ENCODE data around the gene TPCN2.

TPCN2 gene

DNA sequence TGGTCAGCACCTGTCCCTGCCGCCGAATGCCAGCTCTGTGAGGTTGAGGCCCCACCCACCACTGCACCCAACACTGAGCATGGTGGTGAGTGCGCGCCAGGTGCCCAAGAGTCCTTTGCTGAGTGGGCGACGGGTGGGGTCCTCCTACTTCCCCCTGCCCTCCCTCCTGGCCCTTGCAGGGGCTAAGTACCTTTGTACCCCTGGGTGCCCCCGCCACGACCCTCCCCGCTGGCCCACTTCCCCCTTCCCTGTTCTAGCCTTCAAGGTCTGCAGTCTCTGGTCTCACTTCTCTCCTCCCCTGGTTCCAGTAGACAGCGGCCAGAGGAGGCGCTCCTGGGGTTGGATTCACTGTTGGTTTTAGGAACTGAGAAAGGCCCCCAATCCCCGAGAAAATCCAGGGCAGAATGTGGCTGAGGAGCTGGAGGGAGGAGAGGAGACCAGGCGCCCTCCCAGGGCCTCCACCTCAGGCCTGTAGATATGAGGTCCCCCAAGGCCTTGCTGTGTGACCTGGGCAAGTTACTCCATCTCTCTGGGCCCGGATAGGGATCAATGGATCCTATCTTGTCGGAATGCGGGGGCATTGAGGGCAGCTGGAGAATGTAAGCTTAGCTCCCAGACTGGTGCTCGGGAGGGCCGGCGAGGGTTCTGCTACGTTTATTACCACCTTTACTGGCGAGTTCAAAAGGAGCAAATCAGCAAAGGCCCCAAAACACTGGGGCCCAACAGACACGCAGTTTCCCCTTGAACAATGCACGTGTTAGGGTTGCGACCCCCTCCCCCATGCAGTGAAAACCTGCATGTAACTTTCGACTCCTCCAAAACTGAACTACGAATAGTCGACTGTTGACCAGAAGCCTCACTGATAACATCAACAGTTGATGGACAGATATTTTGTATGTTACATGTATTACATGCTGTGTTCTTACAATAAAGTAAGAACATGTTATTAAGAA lies 75.1 kb downstream of the TPCN2 start:
- DNase-seq (ENCODE audit: insufficient read length) (no peak), FAIRE-seq (no peak)
- no peak for TF ChIP-seq TAF1 (IDR thresholded peaks at IDR 0.05; ENCODE audit: borderline replicate concordance, low read depth, low read length)
- no peak for TF ChIP-seq POLR2AphosphoS5 (IDR thresholded peaks at IDR 0.05; ENCODE audit: low read depth, low read length)
- no peak for TF ChIP-seq POLR2A (IDR thresholded peaks at IDR 0.05; ENCODE audit: low read depth, low read length)

DNA sequence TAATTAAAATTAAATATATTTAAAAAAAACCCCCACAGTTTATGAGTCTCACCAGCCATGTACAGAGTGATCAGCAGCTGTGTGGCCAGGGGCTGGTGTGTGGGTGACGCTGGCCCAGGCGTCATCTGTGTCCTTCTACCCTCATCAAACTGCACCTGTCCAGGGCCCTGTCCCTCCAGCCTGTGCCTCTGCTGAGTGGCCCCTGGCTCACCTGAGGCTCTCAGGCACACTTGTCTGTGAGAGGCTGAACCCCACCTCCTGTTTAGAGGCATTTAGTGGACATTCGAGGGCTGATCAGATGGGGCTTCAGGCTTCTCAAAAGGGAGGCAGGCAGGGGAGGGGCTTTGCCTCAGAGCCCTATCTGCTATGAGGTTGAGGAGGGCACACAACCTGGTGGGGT lies 77.1 kb downstream of the TPCN2 start:
- TF ChIP-seq TAF1 (IDR thresholded peaks at IDR 0.05; ENCODE audit: borderline replicate concordance, low read depth, low read length) (no peak), POLR2AphosphoS5 (IDR thresholded peaks at IDR 0.05; ENCODE audit: low read depth, low read length) (no peak), POLR2A (IDR thresholded peaks at IDR 0.05; ENCODE audit: low read depth, low read length) (no peak)
- no peak for FAIRE-seq
- DNase-seq (ENCODE audit: insufficient read length): no peak

DNA sequence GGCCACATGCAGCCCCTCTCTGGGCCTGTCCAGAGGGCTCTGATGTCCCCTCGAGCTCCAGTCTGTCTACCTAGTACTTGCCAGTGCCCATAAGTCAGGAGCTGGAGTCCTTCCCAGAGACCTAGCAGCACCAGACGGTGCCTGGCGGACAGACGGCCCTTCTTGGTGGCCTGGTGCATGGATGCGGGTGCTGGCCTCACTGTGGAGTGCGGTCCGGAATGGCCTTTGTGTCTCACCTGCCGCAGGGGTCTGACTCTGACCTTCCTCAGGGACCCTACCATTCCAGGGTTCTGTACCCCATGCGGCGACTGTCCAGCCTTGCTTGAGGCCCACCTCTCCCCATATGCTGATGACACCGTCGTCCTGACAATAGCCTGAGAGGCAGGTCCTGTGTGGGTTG lies 77.6 kb downstream of the TPCN2 start:
- DNase-seq (ENCODE audit: insufficient read length) (no peak), FAIRE-seq (no peak)
- no peak for TF ChIP-seq POLR2AphosphoS5 (IDR thresholded peaks at IDR 0.05; ENCODE audit: low read depth, low read length)
- no peak for TF ChIP-seq POLR2A (IDR thresholded peaks at IDR 0.05; ENCODE audit: low read depth, low read length)
- TF ChIP-seq TAF1 (IDR thresholded peaks at IDR 0.05; ENCODE audit: borderline replicate concordance, low read depth, low read length): no peak

DNA sequence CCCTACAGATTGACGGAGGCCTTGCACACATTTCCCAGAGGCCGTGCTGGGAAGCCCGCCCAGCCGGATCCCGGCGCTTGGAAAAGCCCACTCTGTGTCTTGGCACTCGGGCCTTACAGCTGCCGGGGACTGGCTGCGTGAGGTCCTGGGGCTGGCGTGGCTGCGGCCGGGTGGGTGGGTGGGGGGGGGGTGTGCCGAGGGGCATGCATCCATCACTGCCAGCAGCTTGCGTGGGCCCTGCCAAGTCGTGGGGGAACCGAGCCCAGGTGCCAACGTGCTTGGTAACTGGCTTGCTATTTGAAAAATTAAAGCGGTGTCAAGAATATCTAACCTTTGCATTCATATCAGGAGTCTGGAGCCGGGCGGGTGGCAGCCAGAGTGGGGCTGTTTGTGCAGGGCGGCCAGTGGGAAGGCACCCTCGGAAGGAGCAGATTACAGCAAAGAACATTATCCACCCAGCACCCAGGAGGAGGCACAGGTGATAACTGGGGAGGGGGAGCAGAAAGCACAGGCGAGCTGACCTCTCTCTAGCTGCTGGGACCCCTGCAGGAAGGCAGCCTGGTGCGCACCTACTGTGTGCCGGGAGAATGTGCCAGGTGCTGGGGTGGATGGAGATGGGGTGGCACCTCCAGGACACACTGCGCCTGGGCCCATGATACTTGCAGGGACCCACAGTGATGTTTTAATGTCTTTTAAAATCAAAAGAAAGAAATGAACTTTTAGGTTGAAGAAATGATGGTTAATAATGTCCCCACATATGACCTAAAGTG lies 78.5 kb downstream of the TPCN2 start:
- DNase-seq (ENCODE audit: insufficient read length) (no peak), FAIRE-seq (no peak)
- no peak for TF ChIP-seq POLR2A (IDR thresholded peaks at IDR 0.05; ENCODE audit: low read depth, low read length)
- no peak for TF ChIP-seq TAF1 (IDR thresholded peaks at IDR 0.05; ENCODE audit: borderline replicate concordance, low read depth, low read length)
- TF ChIP-seq POLR2AphosphoS5 (IDR thresholded peaks at IDR 0.05; ENCODE audit: low read depth, low read length): no peak

DNA sequence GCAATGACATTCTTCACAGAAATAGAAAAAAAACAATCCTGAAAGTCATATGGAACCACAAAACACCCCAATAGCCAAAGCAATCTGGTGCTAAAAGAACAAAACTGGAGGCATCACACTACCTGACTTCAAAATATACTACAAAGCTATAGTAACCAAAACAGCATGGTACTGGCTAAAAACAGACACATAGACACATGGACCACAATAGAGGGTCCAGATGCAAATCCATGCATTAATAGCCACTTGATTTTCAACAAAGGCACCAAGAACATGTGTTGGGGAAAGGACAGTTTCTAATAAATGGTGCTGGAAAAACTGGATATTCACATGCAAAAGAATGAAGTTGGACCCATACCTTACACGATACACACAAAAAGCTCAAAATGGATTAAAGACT lies 79.2 kb downstream of the TPCN2 start:
- no peak for DNase-seq (ENCODE audit: insufficient read length)
- FAIRE-seq: no peak
- TF ChIP-seq POLR2A (IDR thresholded peaks at IDR 0.05; ENCODE audit: low read depth, low read length) (no peak), POLR2AphosphoS5 (IDR thresholded peaks at IDR 0.05; ENCODE audit: low read depth, low read length) (no peak), TAF1 (IDR thresholded peaks at IDR 0.05; ENCODE audit: borderline replicate concordance, low read depth, low read length) (no peak)

DNA sequence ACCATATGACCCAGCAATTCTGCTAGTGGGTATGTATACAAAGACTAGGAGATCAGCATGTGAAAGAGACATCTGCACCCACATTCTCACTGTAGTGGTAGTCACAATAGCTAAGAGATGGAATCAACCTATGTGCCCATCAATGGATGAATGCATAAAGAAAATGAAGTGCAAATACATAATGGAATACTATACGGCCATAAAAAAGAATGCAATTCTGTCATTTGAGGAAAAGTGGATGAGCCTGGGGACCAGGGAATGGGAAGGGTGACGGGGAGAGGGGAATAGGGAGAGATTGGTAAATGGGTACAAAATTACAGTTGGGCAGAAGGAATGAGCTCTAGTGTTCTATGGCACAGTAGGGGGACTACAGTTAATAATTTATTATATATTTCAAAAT lies 80.3 kb downstream of the TPCN2 start:
- DNase-seq (ENCODE audit: insufficient read length) (no peak), FAIRE-seq (no peak)
- TF ChIP-seq POLR2A (IDR thresholded peaks at IDR 0.05; ENCODE audit: low read depth, low read length) (no peak), POLR2AphosphoS5 (IDR thresholded peaks at IDR 0.05; ENCODE audit: low read depth, low read length) (no peak), TAF1 (IDR thresholded peaks at IDR 0.05; ENCODE audit: borderline replicate concordance, low read depth, low read length) (no peak)

DNA sequence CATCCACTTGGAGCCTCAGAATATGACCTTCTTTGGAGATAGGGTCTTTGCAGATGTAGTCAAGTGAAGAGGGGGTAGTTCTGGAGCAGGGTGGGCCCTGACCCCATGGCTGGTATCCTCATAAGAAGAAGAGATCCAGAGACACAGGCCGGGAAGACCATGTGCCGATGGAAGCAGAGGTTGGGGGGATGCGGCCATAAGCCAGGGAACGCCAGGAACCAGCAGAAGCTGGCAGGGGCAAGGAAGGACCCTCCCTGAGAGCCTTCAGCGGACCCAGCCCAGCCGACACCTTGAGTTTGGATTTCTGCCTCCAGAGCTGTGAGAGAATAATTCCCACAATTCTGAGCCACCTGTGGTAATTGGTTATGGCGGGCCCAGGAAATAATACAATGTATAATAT lies 80.9 kb downstream of the TPCN2 start:
- TF ChIP-seq TAF1 (IDR thresholded peaks at IDR 0.05; ENCODE audit: borderline replicate concordance, low read depth, low read length) (no peak), POLR2AphosphoS5 (IDR thresholded peaks at IDR 0.05; ENCODE audit: low read depth, low read length) (no peak)
- DNase-seq (ENCODE audit: insufficient read length): no peak
- FAIRE-seq: no peak

DNA sequence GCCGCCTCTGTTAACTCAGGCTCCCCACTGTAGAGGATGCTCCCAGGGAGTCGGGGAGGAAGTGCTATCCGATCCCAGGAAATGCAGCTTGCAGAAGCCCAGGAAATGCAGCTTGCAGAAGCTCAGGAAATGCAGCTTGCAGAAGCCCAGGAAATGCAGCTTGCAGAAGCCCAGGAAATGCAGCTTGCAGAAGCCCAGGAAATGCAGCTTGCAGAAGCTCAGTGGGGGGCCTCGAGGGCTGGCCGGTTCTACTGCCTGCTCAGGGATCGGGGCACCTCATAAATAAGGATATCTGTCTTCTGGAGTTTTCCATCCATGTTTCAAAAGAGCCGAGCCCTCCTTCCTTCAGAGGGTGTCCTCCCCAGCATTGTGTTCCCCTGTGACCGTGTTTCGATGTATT lies 81.9 kb downstream of the TPCN2 start:
- FAIRE-seq: no peak
- no peak for DNase-seq (ENCODE audit: insufficient read length)
- TF ChIP-seq POLR2A (IDR thresholded peaks at IDR 0.05; ENCODE audit: low read depth, low read length) (no peak), TAF1 (IDR thresholded peaks at IDR 0.05; ENCODE audit: borderline replicate concordance, low read depth, low read length) (no peak), POLR2AphosphoS5 (IDR thresholded peaks at IDR 0.05; ENCODE audit: low read depth, low read length) (no peak)

DNA sequence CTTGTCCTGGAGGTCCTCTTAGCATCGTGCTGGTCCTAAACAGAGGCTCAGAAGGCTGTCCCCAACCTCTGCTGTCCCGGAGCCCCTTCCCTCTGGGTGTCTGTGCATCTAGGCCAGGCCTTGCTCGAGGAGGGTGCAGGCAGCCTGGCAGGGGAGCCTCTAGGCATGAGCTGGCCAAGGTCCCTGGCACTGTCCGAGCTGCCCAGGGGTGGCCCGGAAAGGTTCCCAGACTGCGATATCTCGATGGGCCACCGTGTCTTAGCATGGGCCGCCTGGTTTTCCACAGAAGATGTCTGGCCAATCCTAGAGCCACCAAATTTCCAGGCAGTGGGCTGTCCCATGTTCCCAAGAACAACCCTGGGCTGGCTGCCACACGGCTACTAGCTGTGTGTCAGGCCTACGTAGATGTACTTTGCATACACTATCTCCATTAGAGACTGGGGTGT lies 82.4 kb downstream of the TPCN2 start:
- FAIRE-seq (no peak), DNase-seq (ENCODE audit: insufficient read length) (no peak)
- no peak for TF ChIP-seq POLR2A (IDR thresholded peaks at IDR 0.05; ENCODE audit: low read depth, low read length)
- TF ChIP-seq POLR2AphosphoS5 (IDR thresholded peaks at IDR 0.05; ENCODE audit: low read depth, low read length): no peak
- TF ChIP-seq TAF1 (IDR thresholded peaks at IDR 0.05; ENCODE audit: borderline replicate concordance, low read depth, low read length): no peak

DNA sequence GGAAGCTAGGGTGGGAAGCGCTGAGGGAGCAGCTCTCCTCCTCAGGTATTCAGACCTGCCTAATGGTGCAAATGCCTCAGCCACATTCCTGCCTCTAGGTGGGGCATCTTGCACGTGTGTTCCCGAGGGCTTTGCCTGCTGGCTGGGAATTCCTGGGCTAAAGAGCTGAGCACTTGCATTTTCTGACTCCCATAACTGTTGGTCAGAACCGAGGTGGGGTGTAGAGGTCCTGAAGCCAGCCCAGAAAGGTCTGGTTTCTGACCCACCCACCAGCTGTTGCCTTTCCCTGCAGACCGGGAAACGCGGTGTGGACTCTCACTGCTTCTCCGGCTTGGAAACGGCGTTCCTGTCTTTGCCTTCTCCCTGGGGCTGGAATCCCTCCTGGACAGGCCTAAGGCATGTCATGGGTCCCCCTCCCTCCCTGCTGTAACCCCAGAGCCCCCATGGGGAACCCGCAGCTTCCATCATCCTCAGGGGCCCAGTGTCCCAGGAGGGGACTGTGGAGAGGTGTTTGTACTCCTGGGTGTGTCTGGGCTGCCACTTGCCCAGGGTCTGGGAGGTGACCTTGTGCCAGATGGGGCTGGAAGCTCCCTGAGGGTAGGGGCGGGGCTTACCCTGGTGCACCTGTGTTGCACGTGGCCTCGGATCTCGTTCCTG lies 83.0 kb downstream of the TPCN2 start:
- FAIRE-seq: no peak
- TF ChIP-seq POLR2A (IDR thresholded peaks at IDR 0.05; ENCODE audit: low read depth, low read length) (no peak), POLR2AphosphoS5 (IDR thresholded peaks at IDR 0.05; ENCODE audit: low read depth, low read length) (no peak), TAF1 (IDR thresholded peaks at IDR 0.05; ENCODE audit: borderline replicate concordance, low read depth, low read length) (no peak)
- DNase-seq (ENCODE audit: insufficient read length): no peak

DNA sequence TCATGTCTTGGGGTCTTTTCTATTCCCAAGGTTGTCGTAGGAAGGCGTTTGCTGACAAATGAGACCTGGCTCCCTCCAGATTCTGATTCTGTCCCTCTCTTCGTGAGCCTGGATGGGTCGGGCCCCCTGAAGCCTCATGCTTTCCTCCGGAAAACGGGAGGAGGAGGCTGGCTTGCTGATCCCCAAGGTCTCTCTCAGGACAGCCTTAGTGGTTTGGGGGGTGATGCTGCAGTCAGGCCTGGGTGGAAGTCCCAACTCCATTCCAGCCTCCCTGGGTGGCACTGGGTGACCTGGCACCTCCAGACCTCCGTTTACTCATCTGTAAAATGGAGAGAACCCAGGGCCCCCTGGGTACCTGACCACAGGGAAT lies 83.6 kb downstream of the TPCN2 start:
- no peak for FAIRE-seq
- TF ChIP-seq POLR2AphosphoS5 (IDR thresholded peaks at IDR 0.05; ENCODE audit: low read depth, low read length) (no peak), TAF1 (IDR thresholded peaks at IDR 0.05; ENCODE audit: borderline replicate concordance, low read depth, low read length) (no peak), POLR2A (IDR thresholded peaks at IDR 0.05; ENCODE audit: low read depth, low read length) (no peak)
- no peak for DNase-seq (ENCODE audit: insufficient read length)
